ENCODE measurements around the gene RTN4R. TPM values are rescaled to one million over a fixed set of nuclear protein-coding genes. Genes with fewer than 3 reads are reported as not detected.

Gene RTN4R
- total and polyA plus RNA-seq, 2 donors (not counting 1 experiment from before 2014, with no cell fraction given) = 0.42 to 0.79 TPM

DNA sequence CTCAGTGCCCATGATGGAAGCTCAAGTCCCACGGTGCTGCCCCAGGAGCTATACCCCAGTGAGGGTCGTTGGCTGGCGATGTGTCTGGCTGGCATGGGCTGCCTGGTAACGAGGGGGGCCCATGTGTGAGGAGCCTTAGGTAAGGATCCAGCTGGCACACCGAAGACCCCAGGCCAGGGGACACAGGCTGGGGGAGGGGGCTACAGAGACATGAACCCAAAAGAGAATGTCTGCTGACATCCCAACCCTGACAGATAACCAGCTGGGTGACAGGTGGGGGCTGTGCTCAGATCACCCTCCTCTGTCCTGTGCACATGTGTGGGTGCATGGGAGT, 39.2 kb downstream of the RTN4R start:
- Mint-ChIP-seq H3K27me3 (no peaks in the 10 kb centered on the region), H3K4me3 (no peak overlapping the region), H3K27ac (no peak overlapping the region), H3K4me1 (no peaks in the 10 kb centered on the region), H3K9me3 (ENCODE audit: insufficient read depth) (peaks cover 6% of the 10 kb centered on the region)
- CTCF ChIA-PET = interaction anchor here (2.3 kb wide), 1 partner anchor 10 kb away, joined by 8 read pairs; no protein-coding TSS in a partner anchor
- Histone ChIP-seq H3K9ac (ENCODE audit: low read length) (no peak overlapping the region), H3K9me3 (ENCODE audit: control extremely low read depth in 1 of 3, control insufficient read depth in 2 of 3, insufficient read depth in 1 of 3, low read length in 2 of 3) (peaks cover 0 to 18% (median 0%) of the 10 kb centered on the region in 3 donors), H3K27me3 (replicated peaks in 1 of 4; ENCODE audit: control extremely low read depth in 1 of 4, control insufficient read depth in 3 of 4, insufficient read depth in 4 of 4, low read length in 3 of 4) (no peaks in the 10 kb centered on the region), H3K27ac (ENCODE audit: low read length in 2 of 2) (no peak overlapping the region), H2AFZ (ENCODE audit: insufficient read depth, low read depth, low read length, poor library complexity, severe bottlenecking) (no peak overlapping the region), H3K4me2 (replicated peaks; ENCODE audit: low read depth, low read length, poor library complexity, severe bottlenecking) (no peak overlapping the region), H3K79me2 (ENCODE audit: control insufficient read depth, insufficient read depth, low read length) (no peaks in the 10 kb centered on the region), H3K36me3 (replicated peaks in 1 of 2; ENCODE audit: control extremely low read depth in 1 of 2, control insufficient read depth in 1 of 2, extremely low read depth in 1 of 2, insufficient read depth in 2 of 2, low read length in 1 of 2) (no peaks in the 10 kb centered on the region), H4K20me1 (ENCODE audit: control insufficient read depth, insufficient read depth, low read length, poor library complexity, severe bottlenecking) (no peaks in the 10 kb centered on the region), H3K4me3 (ENCODE audit: control extremely low read depth in 1 of 5, extremely low read depth in 1 of 5, insufficient read depth in 1 of 5, low read depth in 2 of 5, low read length in 4 of 5) (no peak overlapping the region), H3K4me1 (ENCODE audit: control insufficient read depth in 2 of 2, insufficient read depth in 2 of 2, low read length in 2 of 2) (no peaks in the 10 kb centered on the region)
- intact Hi-C loops (cut with micrococcal nuclease) = loop anchor here (5.0 kb wide), 1 partner anchor 62 kb away; no protein-coding TSS in a partner anchor
- no peak for DNase-seq
- 82% methylated on average over 4 of the region's 5 CpGs for WGBS (ENCODE audit: insufficient coverage)
- POLR2A ChIA-PET = no interaction called here
- no peak for ATAC-seq (ENCODE audit: low read depth)
- no peak for TF ChIP-seq EZH2 (IDR thresholded peaks at IDR 0.05; ENCODE audit: borderline replicate concordance, insufficient read depth, low read depth, low read length, poor library complexity, severe bottlenecking)
- TF ChIP-seq, protein P1, sequence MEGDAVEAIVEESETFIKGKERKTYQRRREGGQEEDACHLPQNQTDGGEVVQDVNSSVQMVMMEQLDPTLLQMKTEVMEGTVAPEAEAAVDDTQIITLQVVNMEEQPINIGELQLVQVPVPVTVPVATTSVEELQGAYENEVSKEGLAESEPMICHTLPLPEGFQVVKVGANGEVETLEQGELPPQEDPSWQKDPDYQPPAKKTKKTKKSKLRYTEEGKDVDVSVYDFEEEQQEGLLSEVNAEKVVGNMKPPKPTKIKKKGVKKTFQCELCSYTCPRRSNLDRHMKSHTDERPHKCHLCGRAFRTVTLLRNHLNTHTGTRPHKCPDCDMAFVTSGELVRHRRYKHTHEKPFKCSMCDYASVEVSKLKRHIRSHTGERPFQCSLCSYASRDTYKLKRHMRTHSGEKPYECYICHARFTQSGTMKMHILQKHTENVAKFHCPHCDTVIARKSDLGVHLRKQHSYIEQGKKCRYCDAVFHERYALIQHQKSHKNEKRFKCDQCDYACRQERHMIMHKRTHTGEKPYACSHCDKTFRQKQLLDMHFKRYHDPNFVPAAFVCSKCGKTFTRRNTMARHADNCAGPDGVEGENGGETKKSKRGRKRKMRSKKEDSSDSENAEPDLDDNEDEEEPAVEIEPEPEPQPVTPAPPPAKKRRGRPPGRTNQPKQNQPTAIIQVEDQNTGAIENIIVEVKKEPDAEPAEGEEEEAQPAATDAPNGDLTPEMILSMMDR (IDR thresholded peaks at IDR 0.05) = no peak

DNA sequence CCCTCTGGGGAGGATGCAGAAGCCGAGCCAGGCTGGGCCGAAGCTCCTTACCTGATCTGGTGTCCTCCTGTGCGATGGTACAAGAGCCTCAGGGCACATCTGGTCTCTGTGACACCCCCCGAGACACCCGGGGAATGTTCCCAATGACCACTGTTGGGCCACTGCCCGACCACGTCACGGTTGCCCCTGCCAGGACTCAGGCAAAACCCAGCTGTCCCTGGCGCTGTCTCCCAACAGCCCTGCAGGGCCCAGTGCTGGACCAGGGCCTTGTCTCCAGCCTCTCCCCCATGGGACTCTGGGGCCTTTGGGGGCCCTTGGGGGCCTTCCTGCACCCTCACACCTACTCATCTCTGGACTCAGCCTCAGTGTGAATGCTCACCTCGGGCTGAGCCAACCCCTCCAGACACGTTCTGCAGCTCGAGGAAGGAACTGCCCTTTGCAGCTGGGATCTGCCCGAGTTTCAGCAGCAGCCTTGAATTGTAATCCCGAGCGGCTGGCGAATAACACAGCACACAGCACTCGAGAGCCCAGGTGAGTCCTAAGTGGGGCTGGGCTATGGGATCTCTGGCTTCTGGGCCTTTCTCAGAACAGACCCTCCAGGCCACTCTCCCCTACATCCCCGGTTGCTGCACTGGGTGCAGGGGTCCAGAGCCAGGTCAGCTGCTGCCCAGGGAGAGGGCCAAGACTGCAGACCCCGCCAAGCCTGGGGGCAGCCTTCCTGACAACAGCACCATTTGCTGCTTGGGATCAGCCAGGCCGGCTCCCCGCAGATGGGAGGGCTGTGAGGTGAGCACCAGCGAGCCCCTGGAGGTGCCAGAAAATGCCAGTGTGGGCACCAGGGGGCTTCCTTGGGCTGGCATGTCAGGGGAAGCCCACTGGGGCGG, 39.8 kb downstream of the RTN4R start:
- Mint-ChIP-seq H3K4me3 (no peak overlapping the region), H3K27ac (no peak overlapping the region), H3K9me3 (ENCODE audit: insufficient read depth) (peaks cover 6% of the 10 kb centered on the region), H3K4me1 (no peaks in the 10 kb centered on the region), H3K27me3 (no peaks in the 10 kb centered on the region)
- Histone ChIP-seq H3K9ac (ENCODE audit: low read length) (no peak overlapping the region), H3K27ac (ENCODE audit: low read length in 2 of 2) (no peak overlapping the region), H2AFZ (ENCODE audit: insufficient read depth, low read depth, low read length, poor library complexity, severe bottlenecking) (no peak overlapping the region), H3K9me3 (ENCODE audit: control extremely low read depth in 1 of 3, control insufficient read depth in 2 of 3, insufficient read depth in 1 of 3, low read length in 2 of 3) (peaks cover 0 to 18% (median 0%) of the 10 kb centered on the region in 3 donors), H4K20me1 (ENCODE audit: control insufficient read depth, insufficient read depth, low read length, poor library complexity, severe bottlenecking) (no peaks in the 10 kb centered on the region), H3K27me3 (replicated peaks in 1 of 4; ENCODE audit: control extremely low read depth in 1 of 4, control insufficient read depth in 3 of 4, insufficient read depth in 4 of 4, low read length in 3 of 4) (no peaks in the 10 kb centered on the region), H3K4me1 (ENCODE audit: control insufficient read depth in 2 of 2, insufficient read depth in 2 of 2, low read length in 2 of 2) (no peaks in the 10 kb centered on the region), H3K4me3 (ENCODE audit: control extremely low read depth in 1 of 5, extremely low read depth in 1 of 5, insufficient read depth in 1 of 5, low read depth in 2 of 5, low read length in 4 of 5) (no peak overlapping the region), H3K36me3 (replicated peaks in 1 of 2; ENCODE audit: control extremely low read depth in 1 of 2, control insufficient read depth in 1 of 2, extremely low read depth in 1 of 2, insufficient read depth in 2 of 2, low read length in 1 of 2) (no peaks in the 10 kb centered on the region), H3K79me2 (ENCODE audit: control insufficient read depth, insufficient read depth, low read length) (no peaks in the 10 kb centered on the region), H3K4me2 (replicated peaks; ENCODE audit: low read depth, low read length, poor library complexity, severe bottlenecking) (no peak overlapping the region)
- intact Hi-C loops (cut with micrococcal nuclease) = loop anchor here (5.0 kb wide), 1 partner anchor 61 kb away; no protein-coding TSS in a partner anchor
- TF ChIP-seq, protein P1 (IDR thresholded peaks at IDR 0.05) = no peak
- no peak for TF ChIP-seq EZH2 (IDR thresholded peaks at IDR 0.05; ENCODE audit: borderline replicate concordance, insufficient read depth, low read depth, low read length, poor library complexity, severe bottlenecking)
- ChIA-PET CTCF (interaction anchor here (2.3 kb wide), 1 partner anchor 10 kb away, joined by 8 read pairs; no protein-coding TSS in a partner anchor), POLR2A (no interaction called here)
- ATAC-seq (ENCODE audit: low read depth) (no peak), DNase-seq (no peak)
- WGBS (ENCODE audit: insufficient coverage) = 86% methylated on average over 23 of the region's 23 CpGs
